ENCODE results near the gene NCR2.

The NCR2 gene

DNA sequence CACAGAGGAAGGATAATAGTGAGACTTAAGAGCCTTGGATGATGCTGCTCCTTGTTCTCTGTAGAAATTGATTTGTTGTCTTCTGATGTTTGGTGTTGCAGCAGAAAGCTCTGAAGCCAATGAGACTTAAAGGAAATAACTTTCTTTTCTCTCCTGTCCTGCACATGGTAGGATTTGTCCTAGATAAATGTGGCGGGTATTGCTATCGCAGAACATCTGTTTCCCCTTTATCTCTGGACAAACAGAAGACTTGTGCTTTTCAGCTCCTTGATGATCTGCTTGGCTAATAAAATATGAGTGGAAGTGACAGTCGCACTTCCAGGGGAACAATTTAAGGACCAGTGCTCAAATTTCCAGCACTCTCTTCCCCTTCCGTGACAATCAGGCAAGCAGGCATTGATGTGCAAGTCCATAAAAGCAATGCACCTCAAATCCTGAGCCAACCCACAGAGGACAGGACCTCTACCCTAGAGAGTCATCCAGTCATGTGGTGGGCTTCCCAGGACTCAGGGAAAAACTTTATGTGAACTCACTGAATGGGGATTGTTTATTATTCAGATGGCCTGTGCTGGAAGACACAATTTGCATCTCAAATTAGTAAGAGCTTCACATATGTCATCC, 9.9 kb upstream of the NCR2 start:
- Histone ChIP-seq H3K27ac (no peak overlapping the region), H3K4me3 (ENCODE audit: low read depth, low read length) (no peak overlapping the region), H3K9me3 (ENCODE audit: severe bottlenecking) (no peaks in the 10 kb centered on the region), H3K36me3 (no peaks in the 10 kb centered on the region), H3K27me3 (ENCODE audit: insufficient read depth, low read depth, severe bottlenecking) (no peaks in the 10 kb centered on the region)
- no peak for DNase-seq
- TF ChIP-seq, protein P1, sequence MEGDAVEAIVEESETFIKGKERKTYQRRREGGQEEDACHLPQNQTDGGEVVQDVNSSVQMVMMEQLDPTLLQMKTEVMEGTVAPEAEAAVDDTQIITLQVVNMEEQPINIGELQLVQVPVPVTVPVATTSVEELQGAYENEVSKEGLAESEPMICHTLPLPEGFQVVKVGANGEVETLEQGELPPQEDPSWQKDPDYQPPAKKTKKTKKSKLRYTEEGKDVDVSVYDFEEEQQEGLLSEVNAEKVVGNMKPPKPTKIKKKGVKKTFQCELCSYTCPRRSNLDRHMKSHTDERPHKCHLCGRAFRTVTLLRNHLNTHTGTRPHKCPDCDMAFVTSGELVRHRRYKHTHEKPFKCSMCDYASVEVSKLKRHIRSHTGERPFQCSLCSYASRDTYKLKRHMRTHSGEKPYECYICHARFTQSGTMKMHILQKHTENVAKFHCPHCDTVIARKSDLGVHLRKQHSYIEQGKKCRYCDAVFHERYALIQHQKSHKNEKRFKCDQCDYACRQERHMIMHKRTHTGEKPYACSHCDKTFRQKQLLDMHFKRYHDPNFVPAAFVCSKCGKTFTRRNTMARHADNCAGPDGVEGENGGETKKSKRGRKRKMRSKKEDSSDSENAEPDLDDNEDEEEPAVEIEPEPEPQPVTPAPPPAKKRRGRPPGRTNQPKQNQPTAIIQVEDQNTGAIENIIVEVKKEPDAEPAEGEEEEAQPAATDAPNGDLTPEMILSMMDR (IDR thresholded peaks at IDR 0.05; ENCODE audit: low read depth, low read length) = no peak

DNA sequence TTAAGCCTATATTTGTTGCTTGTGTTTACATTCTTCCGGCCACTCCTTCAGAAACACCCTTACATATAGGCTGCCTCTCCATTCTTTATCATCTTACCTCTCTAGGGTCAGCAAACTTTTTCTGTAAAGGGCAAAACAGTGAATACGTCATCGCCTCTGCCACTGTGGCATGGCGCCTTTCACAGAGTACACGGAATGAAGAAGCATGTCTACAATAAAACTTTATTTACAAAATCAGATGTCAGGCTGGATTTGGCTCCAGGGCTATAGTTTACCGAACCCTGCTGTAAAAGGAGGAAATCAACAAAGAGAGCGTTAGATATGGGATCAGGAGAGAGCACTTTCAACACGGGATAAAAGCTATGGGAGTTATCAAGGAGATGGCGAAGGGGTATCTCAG, 9.3 kb upstream of the NCR2 start:
- no peaks in the 10 kb centered on the region for H3K36me3 ChIP-seq
- no peak for DNase-seq
- H3K27me3 ChIP-seq (ENCODE audit: insufficient read depth, low read depth, severe bottlenecking) = no peaks in the 10 kb centered on the region

DNA sequence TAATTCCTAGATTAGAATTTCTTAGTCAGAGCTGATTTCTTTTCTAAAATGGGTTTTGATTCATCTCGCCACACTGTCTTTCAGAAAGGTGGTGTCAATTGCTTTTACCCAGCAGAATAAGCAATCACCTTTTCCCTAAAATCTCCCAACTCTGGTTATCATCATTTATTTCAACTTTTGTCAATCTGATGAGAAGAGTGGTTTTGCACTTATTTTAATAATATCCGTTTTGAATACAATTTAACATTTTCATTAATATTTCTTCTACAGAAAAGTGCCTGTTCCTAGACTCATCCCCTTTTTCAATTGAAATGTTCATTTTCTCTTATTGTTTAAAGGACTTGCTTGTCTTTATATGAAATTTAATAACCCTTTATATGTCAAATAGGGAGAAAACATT, 8.2 kb upstream of the NCR2 start:
- H3K36me3 ChIP-seq = no peaks in the 10 kb centered on the region
- H3K27me3 ChIP-seq (ENCODE audit: insufficient read depth, low read depth, severe bottlenecking) = no peaks in the 10 kb centered on the region
- H3K9me3 ChIP-seq (ENCODE audit: severe bottlenecking) = no peaks in the 10 kb centered on the region
- H3K4me3 ChIP-seq (ENCODE audit: low read depth, low read length) = no peak overlapping the region
- H3K27ac ChIP-seq = no peak overlapping the region
- DNase-seq = no peak
- TF ChIP-seq, protein P1 (IDR thresholded peaks at IDR 0.05; ENCODE audit: low read depth, low read length) = no peak

More for the DNA sequence above, 9.3 kb upstream of the NCR2 start:
- H3K27ac ChIP-seq = no peak overlapping the region
- H3K9me3 ChIP-seq (ENCODE audit: severe bottlenecking) = no peaks in the 10 kb centered on the region
- no peak overlapping the region for H3K4me3 ChIP-seq (ENCODE audit: low read depth, low read length)
- TF ChIP-seq, protein P1 (IDR thresholded peaks at IDR 0.05; ENCODE audit: low read depth, low read length) = no peak

DNA sequence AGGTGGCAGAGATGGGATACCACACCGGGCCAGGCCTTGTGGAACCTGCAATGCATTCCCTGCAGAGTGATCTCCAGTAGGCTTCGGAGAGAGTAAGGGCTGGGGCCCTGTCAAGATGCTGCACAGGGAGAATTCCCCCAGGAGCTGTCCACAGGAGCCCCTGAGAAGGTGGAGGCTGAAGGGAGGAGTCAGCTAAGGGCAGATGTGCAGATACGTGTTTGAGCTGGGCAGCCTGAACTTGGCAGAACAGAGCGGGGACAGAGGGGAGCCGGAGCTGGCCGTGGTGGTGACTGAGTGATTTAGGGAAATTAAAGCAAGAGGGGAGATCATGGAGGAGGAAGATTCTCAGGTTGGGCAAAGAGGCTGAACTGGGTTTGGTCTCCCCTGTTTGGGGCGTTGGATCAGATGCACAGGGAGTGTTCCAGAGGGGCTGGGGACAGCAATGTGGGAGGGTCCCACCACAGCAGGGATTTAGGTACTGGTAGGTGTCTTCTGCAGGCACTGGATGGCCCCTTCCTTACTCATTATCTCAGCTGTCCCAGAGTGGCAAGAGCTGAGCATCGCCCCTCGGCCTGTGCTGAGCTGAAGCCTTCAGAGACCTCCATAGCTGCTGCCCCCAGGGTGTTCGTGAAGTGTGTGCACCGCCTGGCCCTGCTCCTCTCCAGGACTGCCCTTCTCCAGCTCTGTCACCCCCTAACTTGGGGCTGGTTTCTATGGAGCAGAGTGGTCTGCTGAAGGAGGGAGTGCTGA, 3.8 kb upstream of the NCR2 start:
- no peak overlapping the region for H3K27ac ChIP-seq
- no peaks in the 10 kb centered on the region for H3K27me3 ChIP-seq (ENCODE audit: insufficient read depth, low read depth, severe bottlenecking)

DNA sequence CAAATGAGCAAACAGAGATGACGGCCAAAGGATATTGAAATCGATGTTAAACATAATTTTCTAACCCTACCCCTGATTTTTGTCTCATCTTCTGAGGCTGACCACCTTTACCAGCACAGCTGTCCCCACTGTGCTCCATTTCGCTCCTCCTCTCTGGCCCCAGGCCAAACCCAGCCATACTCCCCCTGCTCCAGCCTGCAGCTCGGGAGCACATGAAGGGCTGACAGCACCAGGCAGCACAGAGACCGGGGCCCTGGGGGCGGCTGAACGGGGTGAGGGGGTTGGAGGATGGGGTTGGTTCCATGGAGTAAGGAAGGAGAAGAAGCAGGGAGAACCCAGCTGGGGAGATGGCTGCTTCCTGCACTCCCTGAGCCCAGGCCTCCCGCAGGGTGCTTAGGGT, 3.2 kb upstream of the NCR2 start:
- Histone ChIP-seq H3K27ac (no peak overlapping the region), H3K36me3 (no peaks in the 10 kb centered on the region), H3K9me3 (ENCODE audit: severe bottlenecking) (no peaks in the 10 kb centered on the region), H3K27me3 (ENCODE audit: insufficient read depth, low read depth, severe bottlenecking) (no peaks in the 10 kb centered on the region), H3K4me3 (ENCODE audit: low read depth, low read length) (no peak overlapping the region)
- no peak for DNase-seq
- TF ChIP-seq, protein P1 (IDR thresholded peaks at IDR 0.05; ENCODE audit: low read depth, low read length) = no peak

More for the DNA sequence above, 3.8 kb upstream of the NCR2 start:
- Histone ChIP-seq H3K36me3 (no peaks in the 10 kb centered on the region), H3K4me3 (ENCODE audit: low read depth, low read length) (no peak overlapping the region), H3K9me3 (ENCODE audit: severe bottlenecking) (no peaks in the 10 kb centered on the region)
- TF ChIP-seq, protein P1 (IDR thresholded peaks at IDR 0.05; ENCODE audit: low read depth, low read length) = no peak
- no peak for DNase-seq
